Endothelial cell of umbilical vein (primary cell): ENCODE results near the gene SYTL5. TPM values are rescaled to one million over a fixed set of nuclear protein-coding genes. Genes with fewer than 3 reads are reported as not detected.

Source experiments
- BruUV-seq: library from RNA; stranded (reverse); fragments of 400-500 nt; replicated peaks from 2 replicates; lab custom pipeline; 2021; lab: Mats Ljungman, UMichigan
- CTCF ChIA-PET: fragments of 300-600, 350-600 bp; sonication (Branson Sonifier 250); formaldehyde crosslinking; loops from one replicate; lab custom pipeline; 2021; ENCODE audit warnings: antibody characterized with exemption, inconsistent platforms; lab: Charles Lee
- POLR2A ChIA-PET: fragments of 300-600, 350-600 bp; sonication (Branson Sonifier 250); formaldehyde crosslinking; loops from one replicate; lab custom pipeline; 2021; ENCODE audit warnings: antibody characterized with exemption, inconsistent platforms; lab: Charles Lee
- DNase-seq: peaks from one replicate; pipeline ENCODE4 v3.0.0-alpha.2; 2011; ENCODE audit warnings: low read depth, low spot score
- FAIRE-seq: peaks from 2 replicates; lab custom pipeline; 2011; peaks lifted over from hg19 to GRCh38; lab: Jason Lieb, UNC
- H2AFZ ChIP-seq: 2 replicates; pipeline ENCODE4 v1.6.0; 2012; ENCODE audit warnings: low read depth, low read length, control low read depth, inconsistent platforms
- H3K27ac ChIP-seq: 2 replicates; pipeline ENCODE4 v1.5.1; 2011; ENCODE audit warnings: low read depth, mild to moderate bottlenecking, control low read depth, low read length, moderate library complexity; ENCODE audit not compliant: insufficient read depth
- H3K27me3 ChIP-seq, 2 experiments: 2 replicates each; pipeline versions ENCODE4 v1.6.0 to v1.6.1; 2011; ENCODE audit warnings: low read length in 2 of 2, mixed read lengths in 1 of 2; ENCODE audit not compliant: control insufficient read depth in 2 of 2, insufficient read depth in 2 of 2
- H3K36me3 ChIP-seq, 2 experiments: 2 replicates in 1 of 2; 3 replicates in 1 of 2; pipeline ENCODE4 v1.5.1; 2011; ENCODE audit warnings: low read length in 2 of 2, mild to moderate bottlenecking in 1 of 2, moderate library complexity in 1 of 2; ENCODE audit not compliant: control insufficient read depth in 2 of 2, insufficient read depth in 2 of 2; ENCODE audit errors: extremely low read depth in 1 of 2
- H3K4me1 ChIP-seq: 3 replicates; pipeline ENCODE4 v1.5.1; 2011; ENCODE audit warnings: mild to moderate bottlenecking, low read length; ENCODE audit not compliant: control insufficient read depth, insufficient read depth; ENCODE audit errors: extremely low read depth
- H3K4me2 ChIP-seq: 2 replicates; pipeline ENCODE4 v1.6.1; 2011; ENCODE audit warnings: low read length, control low read depth, mixed read lengths; ENCODE audit not compliant: insufficient read depth
- H3K4me3 ChIP-seq, 3 experiments: fragments of 200-600 bp in 1 of 3; sonication (generic), shearing (Covaris generic) in 1 of 3; replicated peaks in 1 of 3; 2 replicates each; pipeline ENCODE4 v1.5.1; 2011 to 2016; ENCODE audit warnings: control low read depth in 3 of 3, low read length in 3 of 3, mild to moderate bottlenecking in 2 of 3, inconsistent platforms in 1 of 3, low read depth in 1 of 3, moderate library complexity in 1 of 3; ENCODE audit not compliant: insufficient read depth in 1 of 3
- H3K79me2 ChIP-seq: 2 replicates; pipeline ENCODE4 v1.6.0; 2012; ENCODE audit warnings: low read length, inconsistent platforms; ENCODE audit not compliant: control insufficient read depth, insufficient read depth
- H3K9ac ChIP-seq: replicated peaks from 2 replicates; pipeline ENCODE3; 2011; ENCODE audit warnings: low read length, control low read depth; ENCODE audit not compliant: insufficient read depth; ENCODE audit errors: extremely low read depth
- H3K9me1 ChIP-seq: replicated peaks from 3 replicates; pipeline ENCODE4 v1.6.0; 2011; ENCODE audit warnings: mild to moderate bottlenecking, low read length; ENCODE audit not compliant: control insufficient read depth, insufficient read depth; ENCODE audit errors: extremely low read depth
- H3K9me3 ChIP-seq: replicated peaks from 2 replicates; pipeline ENCODE4 v1.5.1; 2012; ENCODE audit warnings: low read length, inconsistent platforms; ENCODE audit not compliant: control insufficient read depth, insufficient read depth
- H4K20me1 ChIP-seq: replicated peaks from 2 replicates; pipeline ENCODE3; 2011; ENCODE audit warnings: mild to moderate bottlenecking, low read length; ENCODE audit not compliant: control insufficient read depth, insufficient read depth; ENCODE audit errors: extremely low read depth
- CTCF ChIP-seq, 2 donors: IDR thresholded peaks; 1 replicate in 1 of 2; 2 replicates in 1 of 2; pipeline ENCODE4 v1.5.1; 2011; ENCODE audit warnings: low read length in 2 of 2, mild to moderate bottlenecking in 2 of 2, moderate library complexity in 2 of 2, control low read depth in 1 of 2, inconsistent platforms in 1 of 2, low read depth in 1 of 2; ENCODE audit not compliant: insufficient read depth in 1 of 2; ENCODE audit errors: extremely low read depth in 1 of 2
- EZH2 ChIP-seq: IDR thresholded peaks from 2 replicates; pipeline ENCODE4 v1.6.1; 2012; ENCODE audit warnings: borderline replicate concordance, low read depth, mild to moderate bottlenecking, moderate library complexity, low read length, inconsistent platforms; ENCODE audit not compliant: severe bottlenecking
- FOS ChIP-seq: IDR thresholded peaks from 2 replicates; pipeline ENCODE4 v1.6.1; 2011; ENCODE audit warnings: mild to moderate bottlenecking, low read length, moderate library complexity, borderline replicate concordance; ENCODE audit not compliant: insufficient read depth
- GATA2 ChIP-seq: IDR thresholded peaks from 2 replicates; pipeline ENCODE4 v1.7.0; 2011; ENCODE audit warnings: low read depth, mild to moderate bottlenecking, moderate library complexity, mixed read lengths, low read length; ENCODE audit not compliant: insufficient read length, insufficient read depth
- JUN ChIP-seq: IDR thresholded peaks from 2 replicates; pipeline ENCODE4 v1.6.1; 2011; ENCODE audit warnings: borderline replicate concordance, low read depth; ENCODE audit not compliant: insufficient read length, insufficient read depth
- MAX ChIP-seq: IDR thresholded peaks from 2 replicates; pipeline ENCODE4 v1.6.1; 2011; ENCODE audit not compliant: insufficient read depth, insufficient read length
- MYC ChIP-seq: IDR thresholded peaks from one replicate; pipeline ENCODE4 v1.6.1; 2011; ENCODE audit warnings: mild to moderate bottlenecking, low read depth, low read length
- POLR2A ChIP-seq: IDR thresholded peaks from 2 replicates; pipeline ENCODE4 v1.6.1; 2012; ENCODE audit warnings: low read depth, mild to moderate bottlenecking, control low read depth, low read length
- POLR2AphosphoS5 ChIP-seq: IDR thresholded peaks from 2 replicates; pipeline ENCODE4 v1.6.1; 2012; ENCODE audit warnings: low read depth, mild to moderate bottlenecking, control low read depth, low read length, moderate library complexity; ENCODE audit not compliant: insufficient read depth
- dilution Hi-C: fragments of 300-500 bp; cut with MboI; formaldehyde crosslinking; loops from one replicate; pipeline ENCODE4 v1.15.0; 2019; ENCODE audit warnings: low sequenced_read_pairs; ENCODE audit not compliant: extremely low pct_ligation_motif_present
- intact Hi-C: fragments of 100-400 bp; cut with micrococcal nuclease; formaldehyde crosslinking; loops from one replicate; pipeline ENCODE4 v1.10.0; 2022
- polyA plus RNA-seq, 4 experiments: library from polyadenylated mRNA; depleted of rRNA in 3 of 4; stranded (reverse) in 3 of 4; unstranded in 1 of 4; fragments of >200 nt; gene quantifications; 2 replicates each; pipeline versions ENCODE4 v1.2.1 to v1.2.3, GENCODE V29; 2011 to 2012; ENCODE audit warnings: missing spikeins in 1 of 4
- total RNA-seq: library from RNA; stranded (reverse); gene quantifications from 2 replicates; pipeline ENCODE4 v1.2.3, GENCODE V29; 2021

Gene SYTL5
- total and polyA plus RNA-seq, 2 donors (not counting 3 experiments of a cell fraction or from before 2014, with no cell fraction given): 0.01 TPM; not detected in 1

- H3K27ac ChIP-seq: no peak overlapping the region
- no peaks in the 10 kb centered on the region for H3K27me3 ChIP-seq
- H3K9me1 ChIP-seq: no peaks in the 10 kb centered on the region
- intact Hi-C loops (no loop called here), dilution Hi-C loops (no loop called here)
- H4K20me1 ChIP-seq: no peaks in the 10 kb centered on the region
- ChIA-PET POLR2A (no interaction called here), CTCF (no interaction called here)
- no peak for FAIRE-seq
- TF ChIP-seq POLR2A (no peak), EZH2 (no peak), MAX (no peak), JUN (no peak), GATA2 (no peak), CTCF (IDR thresholded peaks at IDR 0.05; ENCODE audit: extremely low read depth in 1 of 2, insufficient read depth in 1 of 2, low read depth in 1 of 2, low read length in 2 of 2) (no peak), FOS (no peak), POLR2AphosphoS5 (no peak), MYC (no peak)
- H2AFZ ChIP-seq: no peak overlapping the region
- BruUV-seq: no TSS peak
- H3K9me3 ChIP-seq: no peaks in the 10 kb centered on the region
- no peaks in the 10 kb centered on the region for H3K4me1 ChIP-seq
- DNase-seq: no peak
- no peaks in the 10 kb centered on the region for H3K36me3 ChIP-seq
- no peak overlapping the region for H3K9ac ChIP-seq
- no peaks in the 10 kb centered on the region for H3K79me2 ChIP-seq
- no peak overlapping the region for H3K4me3 ChIP-seq
- H3K4me2 ChIP-seq: no peak overlapping the region
These were observed 34.9 kb downstream of the SYTL5 start for GRCh38 chrX:38041237-38041636.
